ENCODE results near the gene ELOVL1.

Gene ELOVL1

GRCh38 chr1:43363283-43363934 is 4.4 kb downstream of the ELOVL1 start:
- H3K9me3 Mint-ChIP-seq = no peaks in the 10 kb centered on the region
- H3K27ac Mint-ChIP-seq = peak overlapping the region; percentile 93
- peaks cover 53% of the 10 kb centered on the region for H3K36me3 Mint-ChIP-seq (ENCODE audit: low read depth)
- no peak for DNase-seq
- TF ChIP-seq, protein P1, sequence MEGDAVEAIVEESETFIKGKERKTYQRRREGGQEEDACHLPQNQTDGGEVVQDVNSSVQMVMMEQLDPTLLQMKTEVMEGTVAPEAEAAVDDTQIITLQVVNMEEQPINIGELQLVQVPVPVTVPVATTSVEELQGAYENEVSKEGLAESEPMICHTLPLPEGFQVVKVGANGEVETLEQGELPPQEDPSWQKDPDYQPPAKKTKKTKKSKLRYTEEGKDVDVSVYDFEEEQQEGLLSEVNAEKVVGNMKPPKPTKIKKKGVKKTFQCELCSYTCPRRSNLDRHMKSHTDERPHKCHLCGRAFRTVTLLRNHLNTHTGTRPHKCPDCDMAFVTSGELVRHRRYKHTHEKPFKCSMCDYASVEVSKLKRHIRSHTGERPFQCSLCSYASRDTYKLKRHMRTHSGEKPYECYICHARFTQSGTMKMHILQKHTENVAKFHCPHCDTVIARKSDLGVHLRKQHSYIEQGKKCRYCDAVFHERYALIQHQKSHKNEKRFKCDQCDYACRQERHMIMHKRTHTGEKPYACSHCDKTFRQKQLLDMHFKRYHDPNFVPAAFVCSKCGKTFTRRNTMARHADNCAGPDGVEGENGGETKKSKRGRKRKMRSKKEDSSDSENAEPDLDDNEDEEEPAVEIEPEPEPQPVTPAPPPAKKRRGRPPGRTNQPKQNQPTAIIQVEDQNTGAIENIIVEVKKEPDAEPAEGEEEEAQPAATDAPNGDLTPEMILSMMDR (IDR thresholded peaks at IDR 0.05) = no peak
- peaks cover 65% of the 10 kb centered on the region for H3K4me1 Mint-ChIP-seq
- H3K4me3 Mint-ChIP-seq = peak overlapping the region; percentile 32
- peaks cover 3% of the 10 kb centered on the region for H3K27me3 Mint-ChIP-seq (ENCODE audit: low read depth, poor library complexity)

GRCh38 chr1:43360616-43361015 is 7.2 kb downstream of the ELOVL1 start:
- no peaks in the 10 kb centered on the region for H3K27me3 Mint-ChIP-seq (ENCODE audit: low read depth, poor library complexity)
- H3K27ac Mint-ChIP-seq = peak overlapping the region; percentile 75
- H3K36me3 Mint-ChIP-seq (ENCODE audit: low read depth) = peaks cover 47% of the 10 kb centered on the region

DNA sequence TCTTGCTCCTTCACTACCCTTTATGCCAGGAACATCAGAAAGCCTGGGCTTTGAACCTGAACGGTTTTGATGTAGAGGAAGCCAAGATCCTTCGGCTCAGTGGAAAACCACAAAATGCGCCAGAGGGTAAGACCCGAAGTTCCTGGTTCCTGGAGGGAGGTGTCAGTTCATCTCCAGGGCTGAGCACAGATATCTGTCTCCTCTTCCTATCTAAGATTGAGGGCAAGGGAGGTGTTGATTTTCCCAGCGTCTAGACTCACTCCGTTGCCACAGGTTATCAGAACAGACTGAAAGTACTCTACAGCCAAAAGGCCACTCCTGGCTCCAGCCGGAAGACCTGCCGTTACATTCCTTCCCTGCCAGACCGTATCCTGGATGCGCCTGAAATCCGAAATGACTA is 8.1 kb downstream of the ELOVL1 start:
- H3K27ac Mint-ChIP-seq = peak overlapping the region; percentile 87

More at GRCh38 chr1:43360616-43361015, 7.2 kb downstream of the ELOVL1 start:
- H3K4me3 Mint-ChIP-seq = peak overlapping the region; percentile 91
- no peak for DNase-seq
- TF ChIP-seq, protein P1 (IDR thresholded peaks at IDR 0.05) = no peak
- H3K9me3 Mint-ChIP-seq = no peaks in the 10 kb centered on the region
- peaks cover 57% of the 10 kb centered on the region for H3K4me1 Mint-ChIP-seq

GRCh38 chr1:43358746-43359693 is 8.8 kb downstream of the ELOVL1 start, which contains the start of gene CDC20:
CDC20 (plus strand) TSS chr1:43358981; CDS start chr1:43359216, 235 bp downstream.
- peak within 1 kb of the TSS; percentile 95 for H3K27ac Mint-ChIP-seq

More for the DNA sequence above, 8.1 kb downstream of the ELOVL1 start:
- Mint-ChIP-seq H3K27me3 (ENCODE audit: low read depth, poor library complexity) (no peaks in the 10 kb centered on the region), H3K9me3 (no peaks in the 10 kb centered on the region), H3K4me3 (peak overlapping the region; percentile 91), H3K4me1 (peaks cover 53% of the 10 kb centered on the region), H3K36me3 (ENCODE audit: low read depth) (peaks cover 38% of the 10 kb centered on the region)
- TF ChIP-seq, protein P1 (IDR thresholded peaks at IDR 0.05) = no peak
- DNase-seq = no peak

DNA sequence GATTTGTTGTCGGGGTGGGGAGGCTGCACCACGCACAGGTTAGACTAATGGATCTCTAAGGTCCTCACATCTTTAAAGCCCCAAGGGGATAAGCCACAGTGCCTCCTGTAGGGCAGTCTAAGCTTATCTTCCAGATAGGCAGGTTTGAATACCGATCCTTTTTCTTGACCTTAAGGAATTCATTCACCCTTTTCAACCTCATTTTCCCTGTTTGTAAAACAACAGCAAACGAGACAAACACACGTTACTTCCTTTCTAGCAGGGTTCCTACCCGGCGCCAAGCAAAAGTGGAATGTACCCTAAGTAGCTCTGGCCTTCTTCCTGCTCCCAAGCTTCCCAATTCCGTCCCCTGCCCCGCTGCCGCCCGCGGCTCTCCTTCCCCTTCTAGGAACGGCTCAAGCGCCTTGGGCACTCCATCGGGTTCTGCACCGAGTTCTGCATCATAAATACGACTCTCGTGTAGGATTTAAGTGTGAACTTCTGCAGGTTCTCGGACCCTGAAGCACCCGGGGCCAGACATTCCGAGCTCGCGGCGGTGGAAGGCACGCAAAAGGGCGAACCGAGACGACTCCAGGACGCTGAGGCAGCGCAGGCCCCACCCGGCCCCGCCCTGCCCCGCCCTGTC is 9.6 kb downstream of the ELOVL1 start:
- Mint-ChIP-seq H3K36me3 (ENCODE audit: low read depth) (peaks cover 33% of the 10 kb centered on the region), H3K4me3 (peak overlapping the region; percentile 91), H3K4me1 (peaks cover 51% of the 10 kb centered on the region), H3K9me3 (no peaks in the 10 kb centered on the region), H3K27ac (peak overlapping the region; percentile 95), H3K27me3 (ENCODE audit: low read depth, poor library complexity) (no peaks in the 10 kb centered on the region)
- no peak for DNase-seq
- TF ChIP-seq, protein P1 (IDR thresholded peaks at IDR 0.05) = no peak

More at GRCh38 chr1:43358746-43359693, 8.8 kb downstream of the ELOVL1 start, which contains the start of gene CDC20:
- DNase-seq = peak; percentile 98
- Mint-ChIP-seq H3K9me3 (no peaks in the 10 kb centered on the region), H3K4me1 (peaks cover 53% of the 10 kb centered on the region), H3K27me3 (ENCODE audit: low read depth, poor library complexity) (no peaks in the 10 kb centered on the region), H3K36me3 (ENCODE audit: low read depth) (peaks cover 34% of the 10 kb centered on the region), H3K4me3 (peak within 1 kb of the TSS; percentile 91)
- TF ChIP-seq, protein P1 (IDR thresholded peaks at IDR 0.05) = no peak

Measured in nephron progenitor cell (in vitro differentiated cells).